NCI-H1417 (cell line): Measurements from ENCODE around the gene TMEM119.

ENCODE experiments used
- DNase-seq, 3 experiments: peaks; one replicate each; lab custom pipeline; 2025; lab: John Stamatoyannopoulos, UW

TMEM119 gene, protein sequence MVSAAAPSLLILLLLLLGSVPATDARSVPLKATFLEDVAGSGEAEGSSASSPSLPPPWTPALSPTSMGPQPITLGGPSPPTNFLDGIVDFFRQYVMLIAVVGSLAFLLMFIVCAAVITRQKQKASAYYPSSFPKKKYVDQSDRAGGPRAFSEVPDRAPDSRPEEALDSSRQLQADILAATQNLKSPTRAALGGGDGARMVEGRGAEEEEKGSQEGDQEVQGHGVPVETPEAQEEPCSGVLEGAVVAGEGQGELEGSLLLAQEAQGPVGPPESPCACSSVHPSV

DNA sequence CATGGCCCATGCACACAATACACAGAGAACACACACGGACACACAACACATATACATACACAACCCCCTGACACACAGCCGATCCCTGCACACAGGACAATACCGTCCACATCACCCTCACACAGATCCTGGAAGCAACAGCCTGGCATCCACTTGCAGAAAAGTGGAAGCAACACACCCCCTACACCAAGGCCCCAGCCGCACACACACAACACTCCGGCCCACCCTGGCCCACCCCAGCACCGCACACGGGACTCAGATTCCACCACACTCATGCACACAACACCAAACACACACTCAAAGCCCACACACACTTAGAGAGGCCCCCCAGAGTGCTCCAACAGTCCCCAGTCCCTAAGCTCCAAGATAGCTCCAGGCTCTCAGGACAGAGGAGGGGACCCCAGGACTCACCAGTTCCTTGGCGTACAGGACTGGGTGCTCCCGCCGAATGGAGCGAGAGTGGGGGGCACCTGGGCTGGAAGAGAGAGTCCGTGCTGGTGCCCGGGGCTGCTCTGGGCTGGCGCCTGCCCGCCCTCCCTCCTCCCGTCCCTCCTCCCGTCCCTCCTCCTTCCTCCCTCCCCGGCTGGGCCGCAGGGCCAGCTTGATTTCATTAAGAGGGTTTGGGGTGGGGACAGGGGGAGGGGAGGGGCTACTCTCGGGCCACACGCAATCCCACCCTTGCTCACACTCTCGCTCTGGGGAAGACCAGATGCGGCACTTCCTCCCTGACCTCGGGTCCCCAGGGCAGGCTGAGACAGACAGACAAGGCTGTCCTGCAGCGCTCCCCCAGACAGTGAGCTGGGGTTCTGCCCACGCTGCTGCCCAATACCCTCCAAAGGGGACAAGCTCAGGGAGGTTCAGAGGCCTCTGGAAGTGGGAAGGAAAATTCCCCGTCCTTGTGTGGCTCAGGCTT, at the start of gene TMEM119:
TMEM119 (minus strand) TSS at position 526 of the 913 bp plus-strand sequence. CDS start 5,701 bp downstream, outside the sequence.
- DNase-seq = no peak

DNA sequence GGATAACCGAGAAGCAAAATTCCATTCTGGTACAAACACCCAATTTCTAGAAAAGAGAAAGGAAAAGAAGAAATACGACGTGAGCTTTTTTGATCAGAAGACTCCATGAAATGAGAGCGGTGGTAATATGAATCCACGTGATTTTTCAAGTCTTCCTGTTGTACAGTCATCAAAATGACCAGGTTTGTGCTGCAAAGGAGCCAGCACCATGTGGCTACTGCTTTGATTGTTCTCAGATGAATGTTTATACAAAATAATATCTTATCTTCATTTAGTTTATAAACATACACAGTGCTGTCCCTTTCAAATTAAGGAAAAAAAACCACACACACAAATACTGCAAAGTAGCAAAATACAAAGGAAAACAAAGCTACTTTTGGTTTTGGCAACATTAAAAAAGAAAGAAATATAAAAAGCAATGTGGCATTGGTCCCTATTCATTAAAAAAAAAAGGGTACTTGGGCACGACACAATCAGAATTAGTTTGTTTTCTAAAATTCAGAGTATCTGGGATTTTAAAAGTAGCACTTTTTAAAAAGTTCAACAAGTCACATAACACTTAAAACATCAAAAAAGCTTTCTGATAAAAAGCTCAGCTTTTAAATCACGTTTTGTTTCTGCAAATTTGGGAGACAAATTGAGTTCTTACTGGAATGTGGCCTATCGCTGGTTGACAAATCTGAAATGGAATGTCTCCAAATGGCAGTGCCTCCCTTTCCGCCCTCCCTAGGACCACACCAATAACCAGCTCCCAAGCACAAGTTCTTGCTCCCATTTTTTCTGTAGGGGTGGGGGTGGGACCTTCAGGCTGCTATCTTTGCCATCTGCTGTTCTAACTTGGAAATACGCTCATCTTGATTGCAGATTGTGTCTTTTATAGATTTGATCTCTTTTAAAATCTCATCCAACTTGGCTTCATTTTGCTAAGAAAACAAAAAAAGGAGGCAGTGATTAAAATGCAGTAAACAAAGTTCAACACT, 49.0 kb upstream of the TMEM119 start:
- no peak for DNase-seq

DNA sequence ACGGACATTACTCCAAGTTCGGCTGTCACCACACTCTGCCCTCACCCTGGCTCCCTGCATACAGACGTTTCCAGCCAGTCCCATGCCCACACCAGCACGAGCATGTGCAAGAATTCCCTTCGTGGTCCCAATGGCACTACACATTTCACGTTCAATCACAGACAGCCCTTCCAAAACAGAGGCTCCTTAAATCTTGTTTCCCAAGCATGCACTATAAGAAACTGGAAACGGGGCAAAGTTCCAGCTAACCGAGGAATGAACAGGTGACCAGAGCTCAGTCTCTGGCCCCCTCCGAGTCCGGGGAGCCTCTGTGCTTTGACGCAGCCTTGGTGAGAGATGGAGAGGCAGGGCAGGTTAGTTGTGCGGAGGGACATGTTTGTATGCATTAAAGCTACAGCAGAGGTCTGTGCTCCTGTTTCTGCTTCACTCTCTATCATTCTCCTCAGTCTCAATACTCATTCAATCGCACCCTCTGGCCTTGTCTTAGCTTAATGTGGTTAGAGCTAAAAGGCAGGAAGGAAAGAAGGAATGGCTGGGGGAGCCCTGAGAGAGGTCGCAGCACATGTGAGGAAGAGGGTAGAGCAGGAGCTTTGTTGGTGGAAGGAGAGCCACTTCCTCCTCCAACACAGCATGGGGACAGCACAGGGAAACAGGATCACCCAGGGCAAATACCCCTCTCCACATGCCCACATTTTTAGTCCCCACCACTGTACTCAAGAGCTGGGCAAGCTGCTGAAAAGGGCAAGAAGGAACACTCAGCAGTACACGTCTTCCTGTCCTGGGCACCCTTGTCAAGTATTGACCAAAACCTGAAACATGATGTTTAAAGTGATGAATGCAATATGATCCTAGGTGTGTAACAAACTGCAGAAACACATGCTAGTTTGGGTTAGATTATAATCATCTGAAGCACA, 48.1 kb upstream of the TMEM119 start:
- no peak for DNase-seq

DNA sequence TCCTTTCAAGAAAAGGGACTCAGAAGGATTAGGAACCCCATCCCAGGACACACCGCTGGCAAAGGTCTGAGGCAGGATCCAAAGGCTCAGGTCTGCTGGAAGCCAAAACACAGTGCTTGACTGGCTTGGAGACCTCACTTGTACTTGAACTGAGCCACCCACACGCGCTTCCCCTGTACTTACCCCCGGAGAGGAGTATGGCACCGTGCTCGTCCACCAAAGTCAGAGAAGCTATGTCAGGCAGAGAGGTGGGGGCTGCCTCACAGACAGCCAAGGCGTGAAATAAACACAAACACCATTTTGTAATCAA, 46.9 kb upstream of the TMEM119 start:
- no peak for DNase-seq

DNA sequence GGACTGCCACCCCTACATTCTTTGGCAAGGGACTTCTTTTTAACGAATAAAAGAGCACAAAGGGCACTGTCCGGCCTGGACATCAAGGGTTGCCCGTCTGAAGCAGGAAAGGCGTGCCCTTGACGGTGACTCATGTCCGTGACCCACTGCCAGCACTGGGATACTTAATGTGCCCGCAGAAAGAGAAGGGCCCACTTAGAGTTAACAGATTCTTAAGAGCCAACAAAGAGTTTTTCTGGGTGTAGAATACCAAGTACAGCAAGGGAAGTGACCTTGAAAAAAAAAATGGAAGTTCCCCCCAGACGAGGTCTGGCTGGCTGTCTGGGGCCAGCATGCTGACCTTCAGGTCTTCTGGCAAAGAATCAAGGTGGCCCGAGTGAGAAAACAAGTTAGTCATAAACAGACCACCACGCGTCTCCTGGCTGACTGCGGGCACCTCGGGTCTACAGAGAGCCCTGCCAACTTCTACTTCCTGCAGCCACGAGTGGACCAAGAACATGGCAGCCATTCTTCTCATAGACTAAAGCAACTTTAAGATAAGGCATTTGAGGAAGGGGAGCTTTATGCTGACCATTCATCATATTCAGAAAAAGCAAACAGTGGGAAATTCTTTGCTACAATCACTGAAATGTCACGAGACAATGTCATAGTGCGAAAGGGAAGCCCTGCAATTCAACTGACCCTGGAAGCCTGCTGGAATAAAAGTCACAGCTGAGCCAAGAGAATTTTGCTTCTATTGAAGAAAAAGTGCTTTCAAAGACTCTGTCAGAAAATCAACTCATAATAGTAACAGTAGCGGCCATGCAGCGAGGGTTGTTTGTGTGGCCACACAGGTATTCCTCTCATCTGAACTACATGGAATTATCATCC, 46.3 kb upstream of the TMEM119 start:
- no peak for DNase-seq

DNA sequence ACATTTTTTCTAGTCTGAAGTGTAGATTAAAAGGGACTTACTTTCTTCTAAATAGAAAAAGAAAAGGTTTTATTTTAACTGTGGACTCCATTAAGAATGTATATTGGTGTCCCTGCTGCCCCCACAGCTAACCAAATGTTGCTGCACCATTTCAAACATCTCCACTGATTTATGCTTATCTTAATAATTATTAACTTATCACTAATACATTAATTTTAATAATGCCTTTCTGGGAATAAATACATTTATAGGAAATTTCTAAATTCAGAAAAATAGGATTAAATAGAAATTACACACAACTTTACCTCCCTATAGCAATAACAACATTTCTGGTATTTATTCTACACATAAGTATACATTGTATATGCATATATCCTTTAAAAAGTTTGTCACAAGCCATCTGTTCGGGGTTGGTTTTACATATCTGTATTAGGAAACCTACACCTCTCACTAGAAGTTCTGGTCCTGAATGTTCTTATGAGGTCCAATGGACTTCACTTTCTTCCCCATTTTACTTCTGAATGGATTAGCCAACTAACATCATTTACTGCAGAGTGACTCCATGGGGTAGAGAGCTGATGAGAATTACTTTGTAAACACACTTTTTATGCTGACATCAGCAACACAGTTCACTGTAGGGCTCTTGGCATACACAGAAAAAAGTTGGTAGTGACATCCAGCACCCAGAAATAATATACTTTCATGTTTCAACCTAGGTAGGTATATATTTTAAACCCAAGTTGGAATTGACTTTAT, 45.2 kb upstream of the TMEM119 start:
- no peak for DNase-seq

DNA sequence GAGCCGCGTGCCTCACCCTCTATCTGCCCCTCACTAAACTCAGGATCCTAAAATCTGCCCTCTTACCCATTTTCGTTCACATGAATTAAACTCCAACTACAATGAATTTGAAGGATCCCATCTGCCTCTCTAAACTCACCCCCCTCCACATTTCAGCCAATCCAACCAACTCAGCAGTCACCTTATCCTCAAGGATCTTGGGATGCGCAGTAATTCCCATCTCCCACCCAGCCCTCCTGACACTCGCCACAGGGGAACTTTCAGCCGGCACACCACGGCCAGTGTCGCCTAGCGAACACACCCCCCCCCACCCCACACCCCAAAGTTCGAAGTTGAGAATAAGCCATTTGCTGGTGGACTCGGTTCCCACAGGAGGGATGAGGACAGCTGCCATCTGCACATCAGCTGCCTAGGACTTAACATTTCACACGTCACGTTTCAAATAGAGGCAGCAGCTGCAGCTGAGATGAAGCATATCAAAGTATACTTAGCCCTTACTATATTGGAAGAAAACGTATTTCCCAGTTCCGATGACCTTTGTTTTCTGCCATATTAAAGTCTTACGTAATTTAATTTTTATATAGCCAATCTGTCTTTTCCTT, 44.5 kb upstream of the TMEM119 start:
- peak in 1 of 3 experiments; percentile 86 for DNase-seq

DNA sequence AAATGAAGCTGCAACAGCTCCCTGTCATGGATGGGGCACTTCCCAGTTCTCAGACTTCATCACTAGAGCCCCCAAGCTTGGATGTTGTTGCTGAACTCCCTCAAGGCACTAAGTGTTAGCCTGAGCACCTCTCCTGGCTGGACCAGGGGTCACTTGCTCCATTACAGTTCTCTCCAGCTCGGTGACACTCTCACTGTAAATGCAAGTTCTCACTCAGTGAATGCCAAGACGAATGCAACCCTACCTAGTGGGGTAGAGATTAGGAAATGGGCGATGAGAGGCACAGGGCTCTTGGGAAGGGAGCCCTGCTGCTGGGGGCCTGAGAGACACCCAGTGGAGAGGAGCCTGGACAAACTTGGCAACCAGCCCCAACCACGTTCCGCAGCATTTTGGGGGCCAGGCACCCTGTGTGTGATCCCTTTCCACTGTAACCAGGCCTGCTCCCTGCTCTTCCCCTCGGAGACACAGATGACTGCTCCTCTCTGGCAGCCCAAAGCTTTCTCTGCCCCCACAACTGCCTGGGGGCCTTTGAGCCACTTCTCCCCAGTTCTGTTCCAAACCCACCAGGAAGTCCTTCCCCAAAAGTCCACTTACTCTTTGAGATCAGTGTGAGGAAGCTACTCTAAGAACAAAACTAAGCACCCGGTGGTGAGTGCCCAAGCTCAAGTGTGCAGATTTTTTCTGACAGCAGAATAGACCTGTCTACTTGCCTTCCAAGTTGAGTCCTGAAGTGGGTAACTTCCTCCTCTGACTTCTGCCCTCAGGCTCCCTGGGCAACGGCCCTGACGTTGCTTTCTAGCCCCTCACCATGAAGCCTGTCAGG, 43.8 kb upstream of the TMEM119 start:
- peak in 1 of 3 experiments; percentile 32 for DNase-seq

DNA sequence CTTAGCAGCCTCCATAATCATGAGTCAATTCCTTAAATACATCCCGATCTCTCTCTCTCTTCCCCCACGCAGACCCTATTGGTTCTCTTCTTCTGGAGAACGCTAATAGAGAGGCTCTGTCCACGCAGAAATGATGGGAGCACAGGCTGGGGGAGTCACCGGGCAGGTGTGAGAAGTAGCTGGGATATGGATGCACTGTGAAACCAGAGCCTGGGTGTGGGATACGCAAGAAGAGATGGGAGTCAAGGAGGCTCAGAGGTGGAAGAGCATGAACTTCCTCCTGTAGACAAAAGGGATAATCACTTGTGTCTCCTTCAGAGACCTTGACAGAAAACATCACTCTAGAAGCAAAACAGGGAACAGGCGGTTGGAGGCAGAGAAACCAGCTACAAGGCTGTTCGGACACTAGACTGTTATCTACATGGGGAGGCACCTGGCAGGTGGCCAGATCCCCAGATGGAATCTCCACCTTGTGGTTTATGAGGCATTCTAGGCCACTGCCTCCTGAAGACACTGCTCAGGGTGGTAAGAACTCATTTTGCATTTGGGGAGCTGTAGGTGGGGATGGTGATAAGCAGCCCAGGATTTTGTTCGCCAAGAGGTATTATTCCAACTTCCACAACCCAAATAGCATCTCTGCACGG, 43.0 kb upstream of the TMEM119 start:
- peak in 1 of 3 experiments; percentile 82 for DNase-seq

DNA sequence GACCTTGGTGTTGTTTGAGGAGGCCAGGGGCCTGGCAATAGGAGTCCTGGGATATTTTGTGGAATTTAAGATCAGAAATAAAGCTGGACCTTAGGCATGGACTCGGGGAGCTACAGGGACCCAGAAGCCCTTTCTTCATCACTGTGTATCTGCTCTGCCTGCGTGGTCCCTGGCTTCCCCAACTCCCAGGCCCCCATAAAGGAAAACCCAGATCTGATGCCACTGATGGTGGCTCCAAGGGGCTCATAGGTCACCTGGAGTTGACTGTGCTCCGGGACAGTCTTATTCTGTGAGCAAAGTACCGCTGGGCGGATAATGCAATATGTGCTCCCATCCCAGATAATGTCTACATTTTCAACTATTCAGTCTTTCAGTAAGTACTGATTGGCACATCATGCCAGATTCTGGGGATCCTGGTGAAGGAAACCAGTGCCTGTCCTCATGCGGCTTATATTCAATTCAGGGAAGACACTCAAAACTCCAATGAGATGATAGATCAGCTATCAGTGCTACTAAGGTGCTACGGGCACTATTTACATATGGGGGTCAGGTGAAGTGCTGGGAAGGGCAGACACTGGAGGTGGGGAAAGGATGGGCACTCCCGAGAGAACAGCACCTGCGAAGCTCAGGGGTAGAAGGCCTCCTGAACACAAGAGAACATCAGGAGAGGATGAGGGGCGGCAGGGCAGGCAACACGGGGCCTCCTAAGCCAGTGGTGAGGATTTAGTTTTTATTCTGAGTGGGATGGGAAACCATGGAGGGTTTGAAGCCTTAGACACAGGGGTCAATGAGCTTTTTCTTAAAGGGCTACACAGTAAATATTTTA, 41.3 kb upstream of the TMEM119 start:
- no peak for DNase-seq

DNA sequence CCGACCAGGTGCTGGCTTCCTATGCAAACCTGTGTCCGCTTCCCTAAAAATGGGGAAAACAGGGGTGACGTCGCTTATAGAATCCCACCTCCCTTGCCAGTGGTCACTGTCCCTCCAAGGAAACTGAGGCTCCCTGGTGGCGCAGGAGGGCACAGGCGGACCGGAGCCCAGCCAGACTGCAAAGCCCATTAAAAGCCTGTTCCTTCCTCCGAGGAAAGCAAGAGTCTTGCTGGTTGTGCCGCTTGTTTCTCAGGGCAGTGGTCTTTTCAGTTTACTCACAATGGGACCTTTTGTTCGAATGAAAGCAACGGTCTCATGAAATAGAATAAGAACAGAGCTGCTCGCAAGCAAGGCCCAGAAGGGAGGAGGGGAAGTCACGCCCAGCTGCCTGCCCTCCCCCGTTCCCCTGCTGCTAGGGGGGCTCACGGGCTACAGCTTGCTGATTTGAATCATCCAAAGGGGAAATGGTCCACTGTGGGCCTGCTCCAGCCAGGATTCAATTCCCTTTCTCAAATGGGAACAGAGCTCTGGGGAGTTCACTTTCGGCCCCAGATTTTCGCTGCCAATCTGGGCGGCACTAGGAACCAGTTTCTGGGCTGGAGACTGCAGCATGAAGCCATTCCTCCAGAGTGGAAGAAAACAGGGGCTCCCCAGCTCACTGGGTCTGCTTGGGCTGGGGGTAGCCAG, 40.4 kb upstream of the TMEM119 start:
- DNase-seq = no peak

DNA sequence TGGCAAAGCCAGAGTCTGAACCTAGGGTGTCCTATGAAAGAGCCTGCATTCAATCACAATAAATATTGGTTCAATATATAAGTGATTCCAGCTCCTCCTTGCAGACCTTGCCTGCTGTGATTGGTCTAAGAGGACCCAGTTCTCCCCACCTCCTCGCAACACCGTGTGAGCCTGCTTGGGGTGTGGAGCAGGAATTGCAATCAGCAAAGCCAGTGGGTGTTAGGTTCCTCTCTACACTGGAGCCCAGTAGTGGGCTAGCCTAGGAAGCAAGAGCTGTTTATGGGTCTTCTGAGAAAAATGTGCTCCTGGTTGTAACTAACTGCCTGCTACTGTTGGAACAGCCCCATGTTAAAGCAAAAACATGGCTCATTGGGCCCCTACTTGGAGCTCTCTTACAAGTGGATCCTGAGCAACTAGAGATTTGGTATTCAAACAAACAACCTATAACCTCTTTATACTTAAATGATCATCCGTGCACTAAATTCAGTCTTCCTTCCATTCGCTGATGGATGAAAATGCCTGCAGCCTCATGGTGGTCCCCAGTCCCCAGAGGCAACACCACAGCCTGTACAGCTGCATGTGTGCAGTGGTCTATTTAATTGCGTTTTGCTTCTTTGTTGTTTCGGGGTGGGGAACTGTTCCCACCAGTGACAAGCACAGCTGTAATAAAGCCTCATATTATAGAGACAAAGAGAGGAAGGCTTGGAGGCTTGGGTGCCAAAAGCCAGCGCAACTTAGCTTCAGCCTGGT, 39.5 kb upstream of the TMEM119 start:
- no peak for DNase-seq

DNA sequence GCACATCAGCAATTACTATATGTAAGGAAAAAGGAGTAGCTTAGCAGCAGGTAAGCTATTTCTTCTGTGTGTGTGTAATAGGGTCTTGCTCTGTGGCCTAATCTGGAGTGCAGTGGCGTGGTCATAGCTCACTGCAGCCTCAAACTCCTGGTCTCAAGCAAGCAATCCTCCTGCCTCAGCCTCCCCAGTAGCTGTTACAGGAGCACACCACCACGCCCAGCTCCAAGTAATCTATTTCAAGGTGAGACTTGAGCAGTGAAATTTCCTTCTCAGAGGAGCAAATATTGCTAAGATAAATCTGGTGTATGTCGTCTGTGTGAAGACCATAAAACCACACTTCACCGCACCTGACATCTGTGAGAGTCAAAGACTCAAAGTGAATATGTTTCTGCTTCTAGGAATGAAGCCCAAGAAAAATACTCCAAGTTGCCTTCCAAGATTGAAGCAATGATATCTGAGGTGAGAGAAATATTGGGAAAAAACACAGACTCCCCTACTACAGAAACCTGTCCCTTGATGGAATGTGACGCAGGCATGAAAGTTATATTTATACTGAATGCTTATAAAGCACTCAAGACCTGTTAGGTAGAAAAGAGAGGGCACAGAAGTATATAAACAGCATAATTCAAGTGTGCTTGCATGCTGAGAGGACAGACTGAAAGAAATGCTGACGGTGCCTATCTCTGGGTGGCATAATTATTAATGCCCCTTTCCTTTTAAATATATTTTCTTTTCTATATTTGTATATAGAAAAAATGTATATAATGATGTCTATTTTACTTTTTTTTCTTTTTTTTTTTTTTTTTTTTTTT, 38.3 kb upstream of the TMEM119 start:
- DNase-seq = peak in 1 of 3 experiments; percentile 34
